NT2/D1 (cell line): ENCODE measurements around the gene CCDC68.

Experiments used
- DNase-seq: peaks from one replicate; pipeline ENCODE4 v3.0.0-alpha.2; 2011; ENCODE audit warnings: low read depth, low spot score
- H3K27me3 ChIP-seq: 2 replicates; pipeline ENCODE4 v1.6.0; 2011; ENCODE audit warnings: mild to moderate bottlenecking; ENCODE audit not compliant: insufficient read length, insufficient read depth
- H3K36me3 ChIP-seq: 2 replicates; pipeline ENCODE4 v1.6.1; 2011; ENCODE audit warnings: mild to moderate bottlenecking, low read length, mixed read lengths; ENCODE audit not compliant: insufficient read depth, insufficient read length
- H3K4me1 ChIP-seq: 2 replicates; pipeline ENCODE4 v1.5.1; 2011; ENCODE audit not compliant: insufficient read depth, insufficient read length
- H3K4me3 ChIP-seq: 2 replicates; pipeline ENCODE4 v1.5.1; 2011; ENCODE audit warnings: low read depth; ENCODE audit not compliant: insufficient read length
- H3K9ac ChIP-seq: 2 replicates; pipeline ENCODE4 v1.6.0; 2011; ENCODE audit warnings: low read depth; ENCODE audit not compliant: insufficient read length
- H3K9me3 ChIP-seq: 2 replicates; pipeline ENCODE4 v1.5.1; 2011; ENCODE audit warnings: mild to moderate bottlenecking, low read length; ENCODE audit not compliant: insufficient read depth
- SUZ12 ChIP-seq: IDR thresholded peaks from 2 replicates; pipeline ENCODE4 v1.6.1; 2011; ENCODE audit not compliant: insufficient read length, insufficient read depth; ENCODE audit errors: extremely low read depth
- YY1 ChIP-seq: IDR thresholded peaks from 2 replicates; pipeline ENCODE4 v1.6.1; 2011; ENCODE audit not compliant: insufficient read length, insufficient read depth
- ZNF274 ChIP-seq: IDR thresholded peaks from 2 replicates; pipeline ENCODE4 v1.6.1; 2011; ENCODE audit warnings: mild to moderate bottlenecking, low read depth, low read length

Gene CCDC68

GRCh38 chr18:54947091-54947490, 12.2 kb downstream of the CCDC68 start:
- H3K4me3 ChIP-seq: no peak overlapping the region
- H3K4me1 ChIP-seq: no peaks in the 10 kb centered on the region
- no peak for DNase-seq
- H3K9me3 ChIP-seq: no peaks in the 10 kb centered on the region
- H3K9ac ChIP-seq: no peak overlapping the region
- H3K36me3 ChIP-seq: no peaks in the 10 kb centered on the region
- no peak for TF ChIP-seq ZNF274
- no peak for TF ChIP-seq SUZ12
- no peak for TF ChIP-seq YY1
- no peaks in the 10 kb centered on the region for H3K27me3 ChIP-seq

- no peaks in the 10 kb centered on the region for H3K36me3 ChIP-seq
- no peaks in the 10 kb centered on the region for H3K27me3 ChIP-seq
- H3K4me1 ChIP-seq: no peaks in the 10 kb centered on the region
- no peak for DNase-seq
- no peaks in the 10 kb centered on the region for H3K9me3 ChIP-seq
- no peak overlapping the region for H3K9ac ChIP-seq
- TF ChIP-seq SUZ12: no peak
- TF ChIP-seq YY1: no peak
- no peak for TF ChIP-seq ZNF274
- H3K4me3 ChIP-seq: no peak overlapping the region
Measured at GRCh38 chr18:54946149-54946581, 13.1 kb downstream of the CCDC68 start.

DNA sequence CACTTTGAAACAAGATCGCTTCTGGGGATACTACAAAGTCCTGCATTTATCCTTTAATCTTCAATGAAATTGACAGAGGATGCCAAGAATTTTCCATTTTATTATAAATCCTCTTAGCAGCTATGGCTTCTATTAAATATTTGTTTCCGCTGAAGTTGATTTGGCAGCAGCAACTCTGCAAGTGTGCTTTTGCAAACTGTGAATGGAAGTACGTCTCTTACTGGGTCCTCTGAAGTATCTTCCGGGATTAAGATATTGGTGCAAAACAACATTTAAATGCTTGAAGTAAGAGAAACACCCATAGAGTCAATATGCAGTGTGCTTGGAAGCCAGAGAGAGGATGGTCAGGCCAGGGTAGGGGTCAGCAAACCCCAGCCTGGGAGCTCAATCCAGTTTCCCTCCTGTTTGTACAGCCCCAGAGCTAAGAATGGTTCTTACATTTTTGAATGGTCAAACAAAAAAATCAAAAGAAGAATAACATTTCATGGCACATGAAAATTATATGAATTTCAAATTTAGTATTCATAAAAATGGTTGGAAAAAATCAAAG, 13.6 kb downstream of the CCDC68 start:
- H3K9me3 ChIP-seq: no peaks in the 10 kb centered on the region
- no peak overlapping the region for H3K4me3 ChIP-seq
- TF ChIP-seq ZNF274 (no peak), SUZ12 (no peak), YY1 (no peak)

GRCh38 chr18:54942569-54942968, 16.7 kb downstream of the CCDC68 start:
- Histone ChIP-seq H3K27me3 (no peaks in the 10 kb centered on the region), H3K4me1 (no peaks in the 10 kb centered on the region), H3K36me3 (no peaks in the 10 kb centered on the region), H3K9me3 (no peaks in the 10 kb centered on the region), H3K4me3 (no peak overlapping the region), H3K9ac (no peak overlapping the region)
- DNase-seq: no peak
- no peak for TF ChIP-seq ZNF274
- no peak for TF ChIP-seq YY1
- no peak for TF ChIP-seq SUZ12

More for the DNA sequence above, 13.6 kb downstream of the CCDC68 start:
- Histone ChIP-seq H3K4me1 (no peaks in the 10 kb centered on the region), H3K9ac (no peak overlapping the region), H3K36me3 (no peaks in the 10 kb centered on the region), H3K27me3 (no peaks in the 10 kb centered on the region)
- DNase-seq: no peak

GRCh38 chr18:54942144-54942543, 17.1 kb downstream of the CCDC68 start:
- DNase-seq: no peak

GRCh38 chr18:54939361-54939917, 19.8 kb downstream of the CCDC68 start:
- TF ChIP-seq YY1 (no peak), SUZ12 (no peak), ZNF274 (no peak)
- no peak for DNase-seq
- Histone ChIP-seq H3K36me3 (no peaks in the 10 kb centered on the region), H3K27me3 (no peaks in the 10 kb centered on the region), H3K4me3 (no peak overlapping the region), H3K9ac (no peak overlapping the region), H3K9me3 (no peaks in the 10 kb centered on the region), H3K4me1 (no peaks in the 10 kb centered on the region)

More at GRCh38 chr18:54942144-54942543, 17.1 kb downstream of the CCDC68 start:
- H3K36me3 ChIP-seq: no peaks in the 10 kb centered on the region
- H3K4me1 ChIP-seq: no peaks in the 10 kb centered on the region
- H3K27me3 ChIP-seq: no peaks in the 10 kb centered on the region
- TF ChIP-seq YY1 (no peak), ZNF274 (no peak), SUZ12 (no peak)
- H3K9me3 ChIP-seq: no peaks in the 10 kb centered on the region
- no peak overlapping the region for H3K9ac ChIP-seq
- no peak overlapping the region for H3K4me3 ChIP-seq

DNA sequence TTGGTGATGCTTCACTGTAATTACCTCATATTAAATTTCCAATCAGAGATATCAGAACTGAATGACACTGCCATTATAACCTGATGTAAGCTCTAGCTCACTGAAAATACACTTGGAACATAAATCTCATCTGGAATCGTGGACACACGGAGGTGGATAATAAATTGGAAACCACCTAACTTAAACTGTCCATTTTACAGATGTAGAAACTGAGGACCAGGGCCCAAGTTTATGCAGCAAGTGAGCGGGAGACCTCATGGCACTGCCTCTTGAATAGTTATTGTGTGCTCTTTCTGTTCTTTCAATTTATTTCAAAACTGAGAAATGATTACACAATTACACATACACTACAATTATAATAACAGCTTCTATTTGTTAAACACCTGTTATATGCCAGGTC, 20.8 kb downstream of the CCDC68 start:
- no peaks in the 10 kb centered on the region for H3K36me3 ChIP-seq

More for the DNA sequence above, 20.8 kb downstream of the CCDC68 start:
- H3K4me3 ChIP-seq: no peak overlapping the region
- no peak overlapping the region for H3K9ac ChIP-seq
- H3K4me1 ChIP-seq: no peaks in the 10 kb centered on the region
- no peaks in the 10 kb centered on the region for H3K9me3 ChIP-seq
- TF ChIP-seq ZNF274 (no peak), YY1 (no peak), SUZ12 (no peak)
- no peak for DNase-seq
- H3K27me3 ChIP-seq: no peaks in the 10 kb centered on the region
